ENCODE measurements around the gene CLDND1. TPM values are rescaled to one million over a fixed set of nuclear protein-coding genes. Genes with fewer than 3 reads are reported as not detected.
"Not testable (repeated sequence)": the region's sequence is repeated elsewhere in the genome, so short reads cannot be mapped to it uniquely, and the experiment has no call there.

CLDND1 gene
- 73.8 TPM for polyA plus RNA-seq (ENCODE audit: insufficient read length)

GRCh38 chr3:98522544-98523281 is at the start of gene CLDND1:
Gene CLDND1 (minus strand): TSS chr3:98522902. CDS start chr3:98521424, 1,478 bp downstream.
- peak; percentile 98 for DNase-seq (ENCODE audit: low read depth)

DNA sequence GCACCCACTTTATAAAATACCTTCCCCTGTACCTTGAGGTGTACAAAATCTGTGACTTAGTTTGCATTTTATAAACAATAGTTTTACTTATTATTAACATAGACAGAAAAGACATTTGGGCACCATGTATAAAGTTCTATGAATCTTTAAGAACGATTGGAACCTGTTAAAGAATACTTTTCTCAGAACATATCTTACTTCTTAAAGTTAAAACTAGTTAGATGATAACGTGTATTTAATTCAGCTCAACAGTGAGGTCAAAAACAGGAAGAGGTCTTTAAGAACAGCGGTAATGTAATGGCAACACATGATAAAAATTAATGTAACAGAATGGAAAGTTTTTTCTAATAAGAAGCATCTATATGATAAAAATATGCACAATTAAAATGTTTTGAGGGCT is 45.7 kb upstream of the CLDND1 start:
- no peak for DNase-seq (ENCODE audit: low read depth)

- no peak for DNase-seq (ENCODE audit: low read depth)
Measured at GRCh38 chr3:98567666-98568270, 45.1 kb upstream of the CLDND1 start.

- DNase-seq (ENCODE audit: low read depth), result no peak
Measured at GRCh38 chr3:98565843-98566242, 43.1 kb upstream of the CLDND1 start.

- DNase-seq (ENCODE audit: low read depth), result no peak
Measured at GRCh38 chr3:98565237-98565643, 42.5 kb upstream of the CLDND1 start.

- no peak for DNase-seq (ENCODE audit: low read depth)
Measured at GRCh38 chr3:98564282-98565005, 41.7 kb upstream of the CLDND1 start.

DNA sequence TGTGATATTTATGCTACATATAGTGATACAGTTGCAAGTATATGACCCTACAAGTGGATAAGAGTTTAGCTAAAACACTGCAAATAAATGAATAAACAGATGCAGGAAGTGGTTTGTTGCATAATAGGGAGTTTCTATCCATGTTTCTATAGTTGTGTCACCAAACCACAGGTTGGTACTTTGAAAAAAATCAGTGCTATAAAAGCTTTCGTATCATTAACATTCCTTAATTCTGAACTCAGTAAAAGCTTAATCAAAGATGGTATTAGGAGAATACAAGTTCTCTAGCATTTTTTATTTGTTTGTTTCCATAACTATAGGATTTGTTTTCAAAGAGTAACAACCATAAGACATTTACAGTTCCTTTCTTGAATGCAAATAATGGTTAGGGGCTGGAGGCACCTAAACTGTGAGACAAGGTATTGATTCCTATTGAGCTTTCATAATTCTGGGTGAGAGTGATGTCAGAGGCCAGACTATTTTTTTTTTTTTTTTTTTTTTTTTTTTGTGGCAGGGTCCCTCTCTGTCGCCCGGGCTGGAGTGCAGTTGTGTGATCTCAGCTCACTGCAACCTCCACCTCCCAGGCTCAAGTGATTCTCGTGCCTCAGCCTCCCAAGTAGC is 41.1 kb upstream of the CLDND1 start:
- DNase-seq (ENCODE audit: low read depth), result no peak

GRCh38 chr3:98561727-98562521 is 39.2 kb upstream of the CLDND1 start:
- no peak for DNase-seq (ENCODE audit: low read depth)

- no peak for DNase-seq (ENCODE audit: low read depth)
Measured at GRCh38 chr3:98560911-98561310, 38.2 kb upstream of the CLDND1 start.

GRCh38 chr3:98559769-98560168 is 37.1 kb upstream of the CLDND1 start:
- DNase-seq (ENCODE audit: low read depth), result not testable (repeated sequence)

DNA sequence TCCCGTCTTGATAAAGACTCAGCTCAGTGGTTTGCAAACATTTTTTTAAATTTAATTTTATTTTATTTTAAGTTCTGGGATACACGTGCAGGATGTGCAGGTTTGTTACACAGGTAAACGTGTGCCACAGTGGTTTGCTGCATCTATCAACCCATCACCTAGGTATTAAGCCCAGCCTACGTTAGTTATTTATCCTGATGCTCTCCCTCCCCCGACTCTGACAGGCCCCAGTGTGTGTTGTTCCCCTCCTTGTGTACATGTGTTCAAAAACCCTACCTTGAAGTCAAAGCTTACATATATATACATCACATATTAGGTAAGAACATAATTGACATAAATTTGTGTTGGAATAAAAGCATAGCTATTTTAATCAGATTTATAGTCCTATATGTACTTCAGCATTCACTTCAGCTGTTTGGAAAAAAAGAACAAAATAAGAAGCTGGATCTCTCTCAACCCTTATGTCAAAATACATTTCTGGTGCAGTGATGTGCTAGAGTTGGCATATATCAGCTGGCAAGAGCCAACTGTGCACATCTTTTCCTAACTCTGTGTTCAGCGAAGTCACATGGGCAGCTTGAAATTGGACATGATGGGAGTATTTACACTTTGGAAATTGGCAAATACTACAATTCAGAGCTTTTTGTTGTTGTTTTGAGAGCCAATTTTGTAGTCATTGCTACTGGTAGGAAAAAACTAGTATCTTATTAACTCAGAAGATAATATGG is 35.6 kb upstream of the CLDND1 start:
- DNase-seq (ENCODE audit: low read depth), result no peak

GRCh38 chr3:98557324-98558010 is 34.8 kb upstream of the CLDND1 start:
- no peak for DNase-seq (ENCODE audit: low read depth)

DNA sequence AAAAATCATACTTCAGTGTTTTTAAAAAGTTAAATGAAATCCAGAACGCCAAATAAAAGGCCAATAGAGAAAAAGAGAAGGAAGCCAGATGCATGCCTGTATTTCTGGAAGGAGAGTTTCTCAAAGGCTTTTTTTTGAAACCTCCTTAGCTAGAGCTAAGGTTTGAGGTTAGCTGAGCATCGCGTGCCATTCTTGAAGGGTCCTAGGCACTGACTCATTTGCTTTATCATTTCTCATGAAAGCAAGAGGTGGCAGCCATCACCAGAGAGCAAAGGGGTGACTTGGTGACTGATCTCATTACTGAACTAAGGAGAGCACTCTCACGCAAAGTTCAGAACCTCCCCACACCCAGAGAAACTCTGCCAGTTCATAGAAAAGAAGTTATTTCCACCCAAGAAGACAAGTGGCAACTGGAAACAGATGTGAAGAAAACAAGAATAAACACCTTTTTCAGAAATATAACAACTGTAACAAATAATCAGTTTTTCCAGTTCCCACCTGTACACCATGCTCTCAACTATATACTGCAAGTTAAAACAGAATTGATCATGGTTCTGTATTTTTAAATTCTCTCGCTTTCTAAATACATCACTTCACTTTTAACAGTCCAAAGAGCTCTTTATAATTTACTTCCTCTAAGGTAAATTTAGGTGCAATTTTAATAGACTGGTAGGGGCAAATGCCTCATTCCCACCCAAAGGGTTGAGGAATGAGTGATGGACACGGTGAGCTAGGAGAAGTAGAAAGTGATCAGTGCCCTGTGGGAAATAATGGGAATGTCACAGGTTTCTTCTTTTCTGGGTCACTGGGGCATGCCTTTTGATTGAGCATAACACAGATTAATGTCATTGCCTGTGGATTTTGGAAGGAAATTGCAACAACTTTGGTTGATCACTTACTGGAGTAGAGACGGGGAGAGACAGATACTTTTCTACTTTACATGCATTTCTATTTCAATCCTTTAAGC is 33.7 kb upstream of the CLDND1 start:
- no peak for DNase-seq (ENCODE audit: low read depth)

GRCh38 chr3:98555025-98555379 is 32.3 kb upstream of the CLDND1 start:
- no peak for DNase-seq (ENCODE audit: low read depth)

DNA sequence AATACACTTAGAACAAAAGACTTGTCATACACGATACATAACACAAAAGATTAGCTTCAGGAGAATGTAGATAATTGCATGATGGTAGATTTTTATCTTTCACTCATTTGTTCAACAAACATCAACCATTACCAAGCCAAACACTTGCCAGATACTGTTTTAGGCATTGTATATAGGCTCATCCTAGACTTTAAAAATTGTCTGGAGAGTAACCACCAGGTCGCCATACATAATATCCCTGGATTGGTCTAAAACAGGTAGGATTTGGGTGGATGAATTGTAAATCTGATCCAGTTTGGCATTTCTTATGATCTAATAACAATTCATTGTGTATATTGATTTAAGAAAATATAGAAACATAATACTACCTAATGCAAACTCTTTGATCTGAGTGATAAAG is 31.9 kb upstream of the CLDND1 start:
- DNase-seq (ENCODE audit: low read depth), result no peak

DNA sequence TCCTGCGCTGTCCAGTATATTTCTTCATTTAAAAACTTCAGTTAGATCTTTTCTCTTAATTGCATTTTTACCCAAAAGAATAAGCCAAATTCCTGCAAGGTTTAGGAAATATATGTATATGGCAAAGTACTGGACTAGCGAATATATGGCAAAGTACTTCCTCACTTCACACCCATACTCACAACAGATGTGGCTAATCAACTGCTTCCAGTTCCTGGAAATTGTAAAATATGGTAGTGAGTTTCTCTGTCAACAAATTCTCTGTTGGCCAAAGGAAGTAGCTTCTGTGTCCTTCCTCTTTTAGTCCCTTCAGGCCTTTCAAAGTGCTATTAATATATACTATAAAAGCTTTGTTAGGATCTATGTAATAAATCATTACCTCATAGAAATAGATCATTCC is 31.1 kb upstream of the CLDND1 start:
- DNase-seq (ENCODE audit: low read depth), result peak; percentile 8

DNA sequence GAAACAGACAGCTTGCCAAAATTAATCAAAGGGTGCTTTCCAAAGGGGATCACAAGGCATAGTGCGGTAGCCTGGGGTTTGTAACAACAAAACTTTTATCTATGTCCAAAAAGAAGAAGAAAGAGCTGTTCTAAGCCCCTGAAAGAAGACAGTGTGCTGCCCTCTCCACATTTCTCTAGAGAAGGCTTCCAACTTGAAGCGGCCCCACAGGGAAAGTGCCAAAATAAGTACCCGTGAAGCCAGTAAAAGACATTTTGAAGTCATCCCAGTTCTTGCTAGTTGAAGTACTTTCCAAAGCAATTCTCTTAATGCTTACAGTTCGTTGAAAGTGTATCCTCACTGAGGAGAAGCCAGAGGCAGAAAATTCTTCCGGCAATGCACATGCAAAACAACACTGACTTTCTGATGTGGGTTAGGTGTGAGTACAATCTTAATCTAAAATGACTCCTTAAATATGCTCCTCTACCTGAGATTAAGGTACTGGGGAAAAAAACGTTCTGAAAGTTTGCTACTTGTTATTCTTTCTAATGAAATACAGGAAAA is 30.4 kb upstream of the CLDND1 start:
- no peak for DNase-seq (ENCODE audit: low read depth)

GRCh38 chr3:98552232-98553020 is 29.7 kb upstream of the CLDND1 start:
- DNase-seq (ENCODE audit: low read depth), result no peak
